ENCODE data around the gene AGPS. TPM values are rescaled to one million over a fixed set of nuclear protein-coding genes. Genes with fewer than 3 reads are reported as not detected.

The AGPS gene
- total and polyA plus RNA-seq, 10 of the 15 experiments (the other 5 are each of a cell fraction or from before 2014, with no cell fraction given), result 7.9 to 54.2 (median 38.7) TPM

DNA sequence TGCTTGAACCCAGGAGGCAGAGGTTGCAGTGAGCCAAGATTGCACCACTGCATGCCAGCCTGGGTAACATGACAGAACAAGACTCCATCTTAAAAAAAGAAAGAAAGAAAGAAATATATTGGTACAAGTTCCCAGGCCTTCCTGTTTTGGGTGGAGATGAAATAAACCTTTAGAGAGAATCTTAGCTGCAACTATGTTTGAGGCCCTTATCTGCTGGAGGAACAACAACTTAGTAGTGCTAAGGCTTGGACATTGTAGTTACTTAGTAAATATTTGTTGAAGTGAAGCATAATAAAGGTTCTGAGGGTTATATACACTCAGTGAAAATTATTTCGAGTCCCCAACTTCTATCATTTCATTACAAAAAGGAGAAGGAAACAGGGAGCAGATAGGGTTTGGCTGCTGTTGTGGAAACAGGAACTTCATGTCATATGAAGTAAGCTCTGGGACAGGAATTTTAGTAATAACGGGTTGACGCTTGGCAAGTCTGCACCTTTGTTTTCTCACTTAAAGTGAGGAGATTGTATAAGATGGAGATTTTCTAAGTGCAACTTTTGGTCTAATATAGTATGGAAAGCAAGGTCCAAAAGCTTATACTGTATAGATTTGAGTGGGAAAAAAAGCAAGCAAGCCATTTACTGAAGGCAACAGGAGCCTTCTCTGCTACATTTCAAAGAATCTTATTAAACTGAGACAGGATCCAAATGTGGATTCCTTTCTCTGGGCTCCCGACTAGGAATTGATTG is 40.0 kb upstream of the AGPS start (continued):
- TF ChIP-seq, protein P1, sequence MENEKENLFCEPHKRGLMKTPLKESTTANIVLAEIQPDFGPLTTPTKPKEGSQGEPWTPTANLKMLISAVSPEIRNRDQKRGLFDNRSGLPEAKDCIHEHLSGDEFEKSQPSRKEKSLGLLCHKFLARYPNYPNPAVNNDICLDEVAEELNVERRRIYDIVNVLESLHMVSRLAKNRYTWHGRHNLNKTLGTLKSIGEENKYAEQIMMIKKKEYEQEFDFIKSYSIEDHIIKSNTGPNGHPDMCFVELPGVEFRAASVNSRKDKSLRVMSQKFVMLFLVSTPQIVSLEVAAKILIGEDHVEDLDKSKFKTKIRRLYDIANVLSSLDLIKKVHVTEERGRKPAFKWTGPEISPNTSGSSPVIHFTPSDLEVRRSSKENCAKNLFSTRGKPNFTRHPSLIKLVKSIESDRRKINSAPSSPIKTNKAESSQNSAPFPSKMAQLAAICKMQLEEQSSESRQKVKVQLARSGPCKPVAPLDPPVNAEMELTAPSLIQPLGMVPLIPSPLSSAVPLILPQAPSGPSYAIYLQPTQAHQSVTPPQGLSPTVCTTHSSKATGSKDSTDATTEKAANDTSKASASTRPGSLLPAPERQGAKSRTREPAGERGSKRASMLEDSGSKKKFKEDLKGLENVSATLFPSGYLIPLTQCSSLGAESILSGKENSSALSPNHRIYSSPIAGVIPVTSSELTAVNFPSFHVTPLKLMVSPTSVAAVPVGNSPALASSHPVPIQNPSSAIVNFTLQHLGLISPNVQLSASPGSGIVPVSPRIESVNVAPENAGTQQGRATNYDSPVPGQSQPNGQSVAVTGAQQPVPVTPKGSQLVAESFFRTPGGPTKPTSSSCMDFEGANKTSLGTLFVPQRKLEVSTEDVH (IDR thresholded peaks at IDR 0.05; ENCODE audit: low read depth, partially characterized antibody), result no peak
- no peak for TF ChIP-seq ELK1 (IDR thresholded peaks at IDR 0.05; ENCODE audit: low read depth, low read length)

- no peaks in the 10 kb centered on the region for H4K20me1 ChIP-seq (ENCODE audit: control insufficient read depth, insufficient read depth)
- H2AFZ ChIP-seq (ENCODE audit: control insufficient read depth, low read depth, low read length), result no peak overlapping the region
- FAIRE-seq (no peak), ATAC-seq (no peak), DNase-seq (ENCODE audit: low read depth, low spot score) (no peak)
- no peak overlapping the region for H3K4me3 ChIP-seq
- BruUV-seq (replicated peaks), result no TSS peak
- TF ChIP-seq WRNIP1 (IDR thresholded peaks at IDR 0.05; ENCODE audit: borderline replicate concordance, low read depth, low read length) (no peak), STAT1 (conservative IDR thresholded peaks at IDR 0.05) (no peak), YBX1 (IDR thresholded peaks at IDR 0.05) (no peak), GATAD2B (conservative IDR thresholded peaks at IDR 0.05; ENCODE audit: low read depth) (no peak), MXI1 (IDR thresholded peaks at IDR 0.05; ENCODE audit: low read depth, low read length) (no peak), EP300 (IDR thresholded peaks at IDR 0.05; ENCODE audit: borderline replicate concordance in 1 of 2, control insufficient read depth in 1 of 2, low read depth in 2 of 2, low read length in 2 of 2) (no peak), NFYB (IDR thresholded peaks at IDR 0.05; ENCODE audit: insufficient read depth, low read depth, low read length) (no peak), SMAD1 (IDR thresholded peaks at IDR 0.05; ENCODE audit: low read depth, partially characterized antibody) (no peak), MYB (IDR thresholded peaks at IDR 0.05; ENCODE audit: borderline replicate concordance, low read depth, low read length) (no peak), USF1 (IDR thresholded peaks at IDR 0.05; ENCODE audit: borderline replicate concordance, extremely low read length, insufficient read depth, low read depth, low read length) (no peak), TAF1 (IDR thresholded peaks at IDR 0.05; ENCODE audit: borderline replicate concordance, low read depth, low read length) (no peak)
- intact Hi-C loops (cut with micrococcal nuclease; ENCODE audit: unreplicated experiment) (no loop called here), in situ Hi-C loops (cut with MboI) (no loop called here)
- ChIA-PET POLR2A (interaction anchor here (0.9 kb wide), 1 partner anchor 39 kb away, joined by 3 read pairs; the partner anchor contains the start of gene AGPS), RAD21 (ENCODE audit: unreplicated experiment) (interaction anchor here (2.5 kb wide), 1 partner anchor 62 kb away, joined by 6 read pairs; no protein-coding TSS in a partner anchor), CTCF (interaction anchor here (1.1 kb wide), 1 partner anchor 18 kb away, joined by 5 read pairs; no protein-coding TSS in a partner anchor), SMC1A (ENCODE audit: uncharacterized antibody, unreplicated experiment) (interaction anchor here (2.0 kb wide), 1 partner anchor 12 kb away, joined by 5 read pairs; no protein-coding TSS in a partner anchor)
- H3K27ac ChIP-seq (ENCODE audit: control insufficient read depth, insufficient read depth), result no peak overlapping the region
- H3K36me3 ChIP-seq (ENCODE audit: control insufficient read depth in 2 of 2, insufficient read depth in 2 of 2, low read length in 1 of 2), result no peaks in the 10 kb centered on the region
- no peak overlapping the region for H3K9ac ChIP-seq (ENCODE audit: control insufficient read depth, insufficient read depth, low read length)
- no peaks in the 10 kb centered on the region for H3K27me3 ChIP-seq (replicated peaks in 1 of 2; ENCODE audit: control insufficient read depth in 2 of 2, insufficient read depth in 2 of 2, low read length in 1 of 2)
- H3K9me3 ChIP-seq (replicated peaks; ENCODE audit: control insufficient read depth, insufficient read depth, low read length), result no peaks in the 10 kb centered on the region
- H3K4me1 ChIP-seq (ENCODE audit: control insufficient read depth, insufficient read depth, low read length), result peaks cover 9% of the 10 kb centered on the region
- 83% methylated on average over 2 of the region's 2 CpGs for WGBS (ENCODE audit: insufficient coverage, insufficient replicate concordance, low lambda C conversion rate, missing lambda C conversion rate)
- no peaks in the 10 kb centered on the region for H3K79me2 ChIP-seq (ENCODE audit: control insufficient read depth, insufficient read depth, low read length)
- H3K4me2 ChIP-seq (ENCODE audit: control insufficient read depth, insufficient read depth), result no peak overlapping the region
Observed at GRCh38 chr2:177353187-177353478, 39.4 kb upstream of the AGPS start.
